NT2/D1 (cell line): ENCODE results near the gene CHRNB2.

Source experiments
- DNase-seq: peaks from one replicate; pipeline ENCODE4 v3.0.0-alpha.2; 2011; ENCODE audit warnings: low read depth, low spot score
- H3K27me3 ChIP-seq: 2 replicates; pipeline ENCODE4 v1.6.0; 2011; ENCODE audit warnings: mild to moderate bottlenecking; ENCODE audit not compliant: insufficient read length, insufficient read depth
- H3K36me3 ChIP-seq: 2 replicates; pipeline ENCODE4 v1.6.1; 2011; ENCODE audit warnings: mild to moderate bottlenecking, low read length, mixed read lengths; ENCODE audit not compliant: insufficient read depth, insufficient read length
- H3K4me1 ChIP-seq: 2 replicates; pipeline ENCODE4 v1.5.1; 2011; ENCODE audit not compliant: insufficient read depth, insufficient read length
- H3K4me3 ChIP-seq: 2 replicates; pipeline ENCODE4 v1.5.1; 2011; ENCODE audit warnings: low read depth; ENCODE audit not compliant: insufficient read length
- H3K9ac ChIP-seq: 2 replicates; pipeline ENCODE4 v1.6.0; 2011; ENCODE audit warnings: low read depth; ENCODE audit not compliant: insufficient read length
- H3K9me3 ChIP-seq: 2 replicates; pipeline ENCODE4 v1.5.1; 2011; ENCODE audit warnings: mild to moderate bottlenecking, low read length; ENCODE audit not compliant: insufficient read depth
- SUZ12 ChIP-seq: IDR thresholded peaks from 2 replicates; pipeline ENCODE4 v1.6.1; 2011; ENCODE audit not compliant: insufficient read length, insufficient read depth; ENCODE audit errors: extremely low read depth
- YY1 ChIP-seq: IDR thresholded peaks from 2 replicates; pipeline ENCODE4 v1.6.1; 2011; ENCODE audit not compliant: insufficient read length, insufficient read depth
- ZNF274 ChIP-seq: IDR thresholded peaks from 2 replicates; pipeline ENCODE4 v1.6.1; 2011; ENCODE audit warnings: mild to moderate bottlenecking, low read depth, low read length

The CHRNB2 gene

GRCh38 chr1:154575951-154576566 is 8.5 kb downstream of the CHRNB2 start:
- Histone ChIP-seq H3K36me3 (peaks cover 49% of the 10 kb centered on the region), H3K27me3 (peaks cover 2% of the 10 kb centered on the region), H3K4me1 (peaks cover 20% of the 10 kb centered on the region), H3K4me3 (no peak overlapping the region), H3K9ac (no peak overlapping the region), H3K9me3 (no peaks in the 10 kb centered on the region)
- DNase-seq: no peak
- TF ChIP-seq YY1: no peak
- TF ChIP-seq ZNF274: no peak
- TF ChIP-seq SUZ12: no peak

- Histone ChIP-seq H3K9ac (no peak overlapping the region), H3K27me3 (no peaks in the 10 kb centered on the region)
These were observed 9.9 kb downstream of the CHRNB2 start for GRCh38 chr1:154577346-154578057.

DNA sequence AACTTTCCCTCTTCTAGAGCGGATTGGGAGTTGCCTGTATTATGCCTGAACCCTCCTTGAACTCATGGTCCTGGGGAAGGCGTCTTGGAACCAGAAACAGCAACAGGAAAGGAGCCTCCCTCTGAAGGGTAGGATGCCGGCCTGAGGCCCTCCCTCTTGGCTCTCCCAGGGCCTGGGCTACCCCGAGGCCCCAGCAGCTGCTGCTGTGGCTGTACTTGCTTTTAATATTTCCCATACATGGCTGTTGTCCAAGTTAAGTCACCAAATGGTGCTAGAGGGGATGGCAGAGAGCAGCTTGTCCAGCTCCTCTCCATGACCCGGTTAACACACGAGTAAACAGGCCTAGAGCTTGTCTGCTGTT is 10.5 kb downstream of the CHRNB2 start:
- H3K36me3 ChIP-seq: peaks cover 67% of the 10 kb centered on the region
- TF ChIP-seq ZNF274: no peak
- no peak for TF ChIP-seq YY1
- no peak for TF ChIP-seq SUZ12

More at GRCh38 chr1:154577346-154578057, 9.9 kb downstream of the CHRNB2 start:
- TF ChIP-seq YY1 (no peak), ZNF274 (no peak), SUZ12 (no peak)
- DNase-seq: no peak
- Histone ChIP-seq H3K4me3 (no peak overlapping the region), H3K36me3 (peaks cover 62% of the 10 kb centered on the region), H3K9me3 (no peaks in the 10 kb centered on the region), H3K4me1 (peaks cover 15% of the 10 kb centered on the region)

DNA sequence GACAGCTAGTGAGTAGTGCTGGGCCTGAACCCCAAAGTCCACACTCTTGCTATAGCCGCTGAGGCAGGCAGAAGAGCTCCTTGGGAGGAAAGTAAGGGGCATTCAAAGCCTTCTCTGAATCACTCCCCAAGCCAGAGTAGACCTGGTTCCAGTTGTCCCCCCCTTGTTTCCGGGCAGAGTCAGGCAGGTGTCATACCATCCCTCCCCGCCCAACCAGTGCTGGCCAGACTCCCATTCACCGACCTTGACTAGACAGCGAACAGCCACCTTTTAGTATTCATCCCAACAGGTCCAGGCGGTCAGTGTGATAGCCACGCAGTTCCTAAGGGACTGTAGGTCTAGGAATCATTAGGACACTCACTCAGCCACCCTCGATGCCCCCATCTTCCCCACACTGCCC is 11.8 kb downstream of the CHRNB2 start:
- H3K9ac ChIP-seq: no peak overlapping the region
- no peaks in the 10 kb centered on the region for H3K27me3 ChIP-seq
- H3K36me3 ChIP-seq: peaks cover 81% of the 10 kb centered on the region
- DNase-seq: no peak
- no peak for TF ChIP-seq SUZ12
- TF ChIP-seq YY1: no peak
- TF ChIP-seq ZNF274: no peak
- H3K4me3 ChIP-seq: no peak overlapping the region
- H3K9me3 ChIP-seq: no peaks in the 10 kb centered on the region
- peaks cover 7% of the 10 kb centered on the region for H3K4me1 ChIP-seq

More for the DNA sequence above, 10.5 kb downstream of the CHRNB2 start:
- peaks cover 9% of the 10 kb centered on the region for H3K4me1 ChIP-seq
- no peak for DNase-seq
- no peak overlapping the region for H3K9ac ChIP-seq
- H3K4me3 ChIP-seq: no peak overlapping the region
- no peaks in the 10 kb centered on the region for H3K9me3 ChIP-seq
- no peaks in the 10 kb centered on the region for H3K27me3 ChIP-seq

GRCh38 chr1:154581766-154582165 is 14.2 kb downstream of the CHRNB2 start:
- peaks cover 98% of the 10 kb centered on the region for H3K36me3 ChIP-seq
- no peak for TF ChIP-seq SUZ12
- no peak for TF ChIP-seq ZNF274
- no peak for TF ChIP-seq YY1
- H3K4me3 ChIP-seq: no peak overlapping the region

DNA sequence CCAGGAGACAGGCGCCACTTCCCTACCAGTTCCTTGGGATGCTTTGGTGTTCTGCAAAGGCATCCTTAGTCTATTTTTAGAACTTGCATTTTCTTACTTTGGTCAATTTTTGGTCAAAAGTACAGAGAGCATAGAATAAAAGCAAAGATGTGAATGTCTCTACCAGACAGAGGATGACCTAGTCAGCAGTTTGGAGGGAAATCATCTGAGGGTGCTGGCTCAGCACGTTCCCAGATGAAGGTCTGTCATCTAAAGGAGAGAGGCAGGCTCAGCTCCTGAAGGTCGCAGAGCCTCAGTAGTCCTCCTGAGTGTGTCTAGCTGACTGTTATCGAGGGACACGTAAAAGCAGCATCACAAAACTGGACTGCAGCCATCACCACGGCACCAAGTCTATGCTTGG is 15.3 kb downstream of the CHRNB2 start:
- no peak overlapping the region for H3K9ac ChIP-seq
- H3K9me3 ChIP-seq: no peaks in the 10 kb centered on the region
- H3K27me3 ChIP-seq: no peaks in the 10 kb centered on the region
- H3K36me3 ChIP-seq: peaks cover 98% of the 10 kb centered on the region
- no peak for DNase-seq
- TF ChIP-seq SUZ12: no peak
- TF ChIP-seq YY1: no peak
- TF ChIP-seq ZNF274: no peak
- no peaks in the 10 kb centered on the region for H3K4me1 ChIP-seq
- H3K4me3 ChIP-seq: no peak overlapping the region

More at GRCh38 chr1:154581766-154582165, 14.2 kb downstream of the CHRNB2 start:
- H3K27me3 ChIP-seq: no peaks in the 10 kb centered on the region
- DNase-seq: no peak
- H3K4me1 ChIP-seq: no peaks in the 10 kb centered on the region
- no peak overlapping the region for H3K9ac ChIP-seq
- no peaks in the 10 kb centered on the region for H3K9me3 ChIP-seq

- Histone ChIP-seq H3K4me1 (no peaks in the 10 kb centered on the region), H3K36me3 (peaks cover 98% of the 10 kb centered on the region), H3K9me3 (no peaks in the 10 kb centered on the region), H3K27me3 (no peaks in the 10 kb centered on the region), H3K9ac (no peak overlapping the region), H3K4me3 (no peak overlapping the region)
- TF ChIP-seq ZNF274 (no peak), YY1 (no peak), SUZ12 (no peak)
- no peak for DNase-seq
These were observed 16.2 kb downstream of the CHRNB2 start for GRCh38 chr1:154583773-154584172.
